Dermis microvascular lymphatic vessel endothelial cell (primary cell): ENCODE results near the gene LGI4. TPM values are rescaled to one million over a fixed set of nuclear protein-coding genes. Genes with fewer than 3 reads are reported as not detected.
"Not testable (repeated sequence)": the region's sequence is repeated elsewhere in the genome, so short reads cannot be mapped to it uniquely, and the experiment has no call there.

Experiments used
- DNase-seq, 2 donors: peaks; one replicate each; pipeline versions ENCODE4 v3.0.0 to v3.0.0-alpha.2; 2010; ENCODE audit warnings: low read depth in 2 of 2
- total RNA-seq: library from RNA; depleted of rRNA; stranded (reverse); fragments of >200 nt; gene quantifications from 2 replicates; pipeline ENCODE4 v1.2.1, GENCODE V29; 2014

The LGI4 gene
- total RNA-seq, 1 donor from 2014 or later = not detected

DNA sequence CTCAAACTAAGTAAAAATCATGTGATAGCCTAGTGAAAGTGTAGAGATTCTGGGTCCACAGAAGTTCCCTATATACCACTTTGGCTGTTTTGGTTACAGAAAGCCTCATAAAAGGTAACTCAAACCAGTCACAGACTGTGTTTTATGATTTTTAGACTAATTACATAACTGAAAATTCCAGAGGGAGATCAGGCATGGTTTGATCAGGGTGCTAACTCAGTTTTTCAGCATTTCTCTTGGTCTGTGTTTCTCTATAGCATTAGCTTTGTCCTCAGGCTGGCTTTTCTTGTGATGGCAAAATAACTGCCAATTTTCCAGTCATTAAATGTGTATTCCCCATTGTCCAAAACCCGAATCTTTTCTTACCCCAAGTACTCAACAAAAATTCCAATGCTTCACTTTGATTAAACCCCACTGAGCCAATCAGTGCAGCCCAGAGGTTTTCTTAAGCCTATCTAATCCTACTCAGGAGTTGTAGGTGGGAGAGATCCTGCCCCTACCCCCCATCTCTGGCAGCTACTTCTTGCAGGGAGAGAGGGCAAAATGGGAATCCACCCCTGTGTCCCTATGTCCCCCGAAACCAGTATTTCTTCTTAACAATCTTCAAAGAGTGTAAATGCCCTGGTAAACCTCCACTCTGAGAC lies 27.8 kb downstream of the LGI4 start:
- DNase-seq = no peak

DNA sequence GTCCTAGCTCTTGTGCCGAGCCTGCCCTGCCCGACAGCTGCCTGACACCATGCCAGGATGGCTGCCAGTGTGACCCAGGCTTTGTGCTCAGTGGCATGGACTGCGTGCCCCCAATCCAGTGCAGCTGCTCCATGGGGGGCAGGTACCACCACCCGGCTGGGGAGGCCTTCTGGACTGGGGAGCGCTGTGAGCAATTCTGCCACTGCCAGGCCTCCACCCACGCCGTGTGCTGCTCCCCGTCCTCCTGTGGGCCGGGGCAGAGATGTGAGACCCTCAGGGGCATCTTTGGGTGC lies 28.6 kb downstream of the LGI4 start:
- no peak for DNase-seq

DNA sequence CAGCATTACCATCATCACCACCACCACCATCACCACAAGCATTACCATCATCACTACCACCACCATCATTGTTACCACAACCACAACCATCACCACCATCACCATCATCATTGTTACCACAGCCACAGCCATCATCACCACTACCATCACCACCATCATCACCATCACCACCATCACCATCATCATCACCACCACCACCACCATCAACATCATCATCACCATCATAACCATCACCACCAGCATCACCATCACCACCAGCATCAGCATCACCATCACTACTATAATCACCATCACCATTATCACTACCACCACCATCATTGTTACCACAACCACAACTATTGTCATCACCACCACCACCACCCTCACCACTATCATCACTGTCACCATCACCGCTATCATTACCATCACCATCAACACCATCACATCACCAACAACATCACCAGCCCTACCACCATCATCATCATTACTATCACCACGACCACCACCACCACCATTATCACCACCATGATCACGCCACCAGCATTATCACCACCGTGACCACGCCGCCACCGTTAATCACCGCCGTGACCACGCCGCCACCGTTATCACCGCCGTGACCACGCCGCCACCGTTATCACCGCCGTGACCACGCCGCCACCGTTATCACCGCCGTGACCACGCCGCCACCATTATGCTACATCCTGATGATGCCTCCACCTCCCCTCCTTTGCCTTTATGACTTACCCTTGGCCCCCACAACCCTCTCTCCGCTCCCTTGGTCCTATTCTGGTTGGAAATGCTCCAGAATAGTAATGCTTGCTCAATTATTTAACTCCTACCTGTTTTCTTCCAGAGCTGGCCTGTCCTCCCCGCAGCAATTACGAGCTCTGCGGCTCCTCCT lies 29.2 kb downstream of the LGI4 start:
- no peak for DNase-seq

DNA sequence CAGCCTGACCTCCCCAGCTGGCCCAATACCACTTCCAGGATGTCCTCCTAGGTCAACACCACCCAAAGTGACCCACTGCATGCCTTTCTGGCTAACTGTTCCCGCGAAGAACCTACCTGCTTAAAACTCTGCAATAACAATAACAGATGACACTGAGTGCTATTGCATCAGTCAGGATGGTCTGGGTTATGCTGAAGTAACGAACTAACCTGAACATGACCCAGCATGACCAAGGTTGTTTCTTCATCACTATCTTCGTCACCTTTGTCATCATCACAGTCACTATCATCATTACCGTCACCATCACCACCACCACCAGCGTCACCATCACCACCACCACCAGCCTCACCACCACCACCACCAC lies 29.8 kb downstream of the LGI4 start:
- no peak for DNase-seq

DNA sequence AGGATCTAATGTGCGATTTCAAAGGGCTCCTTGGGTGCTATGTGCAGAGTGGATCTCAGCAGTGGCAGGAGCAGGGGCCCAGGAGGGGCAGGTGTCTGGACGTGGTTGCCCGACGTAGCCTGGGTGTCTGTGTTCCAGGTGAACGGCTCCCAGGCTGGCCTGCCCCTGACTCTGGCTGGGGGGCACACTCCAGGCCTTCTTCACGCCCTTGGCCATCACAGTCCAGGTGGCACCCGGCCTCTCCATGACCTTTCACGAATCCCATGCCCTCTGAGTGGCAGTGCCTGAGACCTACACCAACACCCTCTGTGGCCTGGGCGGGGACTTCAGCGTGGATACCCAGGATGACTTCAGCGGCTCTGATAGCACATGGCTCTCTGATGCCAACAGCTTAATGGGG lies 30.5 kb downstream of the LGI4 start:
- no peak for DNase-seq

DNA sequence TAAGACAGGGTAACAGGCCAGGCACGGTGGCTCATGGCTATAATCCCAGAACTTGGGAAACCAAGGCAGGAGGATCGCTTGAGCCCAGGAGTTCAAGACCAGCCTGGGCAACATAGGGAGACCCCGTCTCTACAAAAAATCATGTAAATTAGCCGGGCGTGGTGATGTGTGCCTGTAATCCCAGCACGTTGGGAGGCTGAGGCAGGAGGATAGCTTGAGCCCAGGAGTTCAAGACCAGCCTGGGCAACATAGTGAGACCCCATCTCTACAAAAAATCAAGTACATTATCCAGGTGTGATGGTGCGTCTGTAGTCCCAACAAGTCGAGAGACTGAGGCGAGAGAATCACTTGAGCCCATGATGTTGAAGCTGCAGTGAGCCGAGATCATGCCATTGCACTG lies 31.2 kb downstream of the LGI4 start:
- DNase-seq = not testable (repeated sequence)

DNA sequence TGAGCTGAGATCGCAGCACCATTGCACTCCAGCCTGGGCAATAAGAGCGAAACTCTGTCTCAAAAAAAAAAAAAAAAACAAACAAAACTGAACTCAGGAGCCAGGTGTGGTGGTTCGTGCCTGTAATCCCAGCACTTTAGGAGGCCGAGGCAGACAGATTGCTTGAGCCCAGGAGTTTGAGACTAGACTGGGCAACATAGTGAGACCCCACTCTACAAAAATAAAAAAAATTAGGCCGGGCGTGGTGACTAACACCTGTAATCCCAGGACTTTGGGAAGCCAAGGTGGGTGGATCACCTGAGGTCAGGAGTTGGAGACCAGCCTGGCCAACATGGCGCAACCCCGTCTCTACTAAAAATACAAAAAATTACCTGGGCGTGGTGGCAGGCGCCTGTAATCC lies 32.9 kb downstream of the LGI4 start:
- DNase-seq = not testable (repeated sequence)

DNA sequence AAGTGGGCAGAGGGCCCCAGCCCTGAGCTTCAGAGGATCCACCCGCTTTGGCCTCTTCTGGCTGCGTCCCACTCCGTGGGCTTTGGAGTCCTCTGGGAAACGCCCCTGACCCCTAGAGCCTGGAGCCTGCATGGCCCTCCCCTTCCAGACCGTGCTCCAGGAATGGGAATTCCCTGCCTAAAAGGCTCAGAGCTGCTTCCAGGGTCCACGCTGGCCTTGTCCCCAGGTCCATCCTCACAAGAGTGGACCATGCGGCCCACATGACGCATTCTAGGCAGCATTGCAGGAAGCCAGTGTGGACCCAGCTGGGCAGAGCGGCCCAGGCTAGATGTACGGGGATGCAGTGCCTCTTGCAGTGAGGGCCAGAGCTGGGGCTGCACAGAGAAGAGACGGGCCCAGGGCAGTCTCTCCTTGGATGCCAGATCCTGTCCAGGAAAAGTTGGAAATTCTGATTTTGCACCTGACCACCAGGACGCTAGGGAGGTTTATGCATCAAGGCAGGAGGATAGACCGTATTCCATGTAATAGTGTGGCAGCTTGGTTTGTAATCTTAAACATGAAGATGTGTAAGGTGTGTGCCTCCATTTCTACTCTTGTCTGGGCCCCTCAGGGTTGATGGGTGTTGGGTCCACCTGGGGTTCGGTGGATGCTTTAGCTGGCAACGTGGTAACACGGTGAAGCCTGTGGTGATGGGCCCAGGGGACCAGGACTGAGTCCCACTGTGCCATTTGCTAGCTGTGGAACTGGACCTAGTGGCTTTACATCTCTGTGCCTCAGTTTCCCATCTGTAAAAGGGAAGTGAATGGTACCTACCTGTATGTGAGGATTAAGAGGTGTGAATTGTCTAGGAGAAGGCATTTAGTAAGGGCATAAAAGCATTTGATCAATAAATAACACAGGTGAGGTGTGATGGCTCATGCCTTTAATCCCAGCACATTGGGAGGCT lies 34.0 kb downstream of the LGI4 start:
- no peak for DNase-seq

DNA sequence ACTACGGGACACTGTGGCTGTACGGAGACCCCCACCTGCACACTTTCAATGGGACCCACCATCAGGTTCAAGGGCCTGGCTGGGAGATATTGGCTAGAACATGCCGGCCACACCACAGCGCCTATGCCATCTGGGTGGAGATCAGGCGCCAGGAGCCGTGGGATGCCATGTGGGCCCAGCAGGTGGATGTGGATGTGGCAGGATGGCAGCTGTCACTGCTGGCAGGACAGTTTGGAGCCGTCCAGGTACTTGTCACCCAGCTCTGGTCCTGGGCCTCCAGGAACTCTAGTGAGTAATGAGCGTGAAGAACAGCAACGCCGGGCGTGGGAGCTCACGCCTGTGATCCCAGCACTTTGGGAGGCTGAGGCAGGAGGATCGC lies 35.0 kb downstream of the LGI4 start:
- no peak for DNase-seq

DNA sequence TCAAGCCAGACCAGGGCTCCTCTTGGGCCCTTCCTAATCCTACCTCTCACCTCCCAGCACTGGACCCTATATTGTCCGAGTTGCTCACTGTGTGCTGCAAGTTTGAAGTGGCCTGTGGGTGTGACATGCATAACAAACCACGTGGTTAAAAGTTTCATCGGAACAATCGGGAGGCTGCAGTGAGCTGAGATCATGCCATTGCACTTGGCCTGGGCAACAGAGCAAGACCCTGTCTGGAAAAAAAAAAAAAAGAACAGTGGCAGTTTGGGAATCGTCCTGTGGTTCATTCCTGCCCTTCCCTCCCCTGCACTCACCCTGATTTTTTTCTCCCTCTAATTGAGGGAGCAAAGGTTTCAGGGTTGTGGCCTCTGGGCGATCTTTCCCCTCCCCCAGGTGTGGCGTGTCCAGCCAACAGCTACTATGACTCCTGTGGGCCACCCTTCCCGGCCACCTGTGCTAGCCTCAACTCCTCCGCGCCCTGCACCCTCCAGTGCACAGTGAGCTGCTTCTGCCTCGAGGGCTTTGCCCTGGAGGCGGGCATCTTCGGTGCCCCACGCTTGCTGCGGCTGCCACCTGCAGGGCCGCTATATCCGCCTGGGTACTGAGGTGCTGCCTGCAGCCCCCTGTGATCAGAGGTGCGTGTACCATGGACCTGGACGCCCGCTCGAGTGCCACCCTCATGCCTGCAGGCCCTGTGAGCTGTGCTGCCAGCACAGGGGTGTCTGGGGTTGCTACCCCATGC lies 35.5 kb downstream of the LGI4 start:
- DNase-seq = no peak

DNA sequence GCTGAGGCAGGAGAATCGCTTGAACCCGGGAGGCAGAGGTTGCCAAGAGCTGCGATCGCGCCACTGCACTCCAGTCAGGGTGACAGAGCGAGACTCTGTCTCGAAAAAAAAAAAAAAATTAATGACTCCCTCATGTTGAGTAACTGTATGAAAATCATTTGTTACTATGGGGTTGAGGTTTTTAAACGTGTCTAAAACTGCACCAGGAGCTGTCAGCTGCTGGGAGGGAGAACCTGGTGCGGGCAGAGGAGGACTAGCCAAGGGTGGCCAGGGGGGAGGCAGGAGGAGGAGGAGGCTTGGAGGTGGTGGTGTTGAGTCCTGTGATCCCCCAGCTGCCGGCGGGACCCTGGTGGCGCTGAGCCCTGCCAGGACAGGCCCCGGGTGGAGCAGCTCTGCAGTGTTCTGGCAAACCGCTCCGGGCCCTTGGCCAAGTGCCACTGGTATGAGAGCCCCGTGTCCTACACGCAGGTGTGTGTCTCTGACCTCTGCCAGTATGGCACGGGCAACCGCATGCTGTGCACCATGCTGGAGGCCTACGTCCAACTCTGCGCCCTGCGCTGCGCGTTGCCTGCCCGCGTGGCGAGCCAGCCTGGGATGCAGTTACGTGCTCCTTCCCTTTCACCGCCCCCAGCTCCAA lies 36.3 kb downstream of the LGI4 start:
- no peak for DNase-seq

DNA sequence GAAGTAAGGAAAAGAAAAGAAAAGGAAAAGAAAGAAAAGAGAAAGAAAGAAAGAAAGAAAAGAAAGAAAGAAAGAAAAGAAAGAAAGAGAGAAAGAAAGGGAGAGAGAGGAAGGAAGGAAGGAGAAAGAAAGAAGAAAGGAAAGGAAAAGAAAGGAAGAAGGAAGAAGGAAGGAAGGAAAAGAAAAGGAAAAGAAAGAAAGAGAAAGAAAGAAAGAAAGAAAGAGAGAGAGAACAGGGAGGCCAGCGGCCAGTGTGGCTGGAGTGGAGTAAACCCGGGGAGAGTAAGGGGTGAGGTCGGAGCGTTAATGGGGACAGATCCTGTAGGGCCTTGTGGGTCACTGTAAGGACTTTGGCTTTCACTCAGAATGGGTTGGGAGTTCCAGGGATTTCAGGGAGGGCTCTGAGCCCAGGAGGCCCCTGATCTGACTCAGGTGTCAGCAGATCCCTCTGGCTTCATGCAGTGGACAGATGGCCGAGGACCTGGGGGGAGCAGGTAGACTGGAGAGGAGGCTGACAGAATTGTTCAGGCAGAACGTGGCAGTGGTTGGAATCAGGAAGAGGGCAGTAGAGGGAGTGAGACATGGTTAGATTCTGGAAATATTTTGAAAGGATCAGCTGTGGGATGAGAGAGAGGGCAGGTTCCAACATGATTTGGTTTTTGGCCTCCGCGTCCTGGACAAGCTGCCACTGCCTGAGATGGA lies 39.0 kb downstream of the LGI4 start:
- DNase-seq = no peak

DNA sequence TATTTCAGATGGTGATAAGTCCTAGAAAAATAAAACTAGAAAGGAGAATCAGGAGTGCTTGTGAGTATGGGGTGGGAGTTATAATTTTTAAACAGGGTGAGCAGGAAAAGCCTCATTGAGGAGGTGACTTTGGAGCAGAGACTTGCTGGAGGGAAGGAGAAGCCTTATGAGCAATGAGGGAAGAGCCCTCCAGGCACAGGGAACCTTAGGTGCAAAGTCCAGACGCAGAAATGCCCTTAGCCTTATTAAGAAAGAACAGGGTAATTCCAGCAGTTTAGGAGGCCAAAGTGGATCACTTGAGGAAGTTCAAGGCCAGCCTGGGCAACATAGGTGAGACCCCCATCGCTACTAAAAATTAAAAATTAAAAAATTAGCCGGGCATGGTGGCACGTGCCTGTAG lies 40.2 kb downstream of the LGI4 start:
- no peak for DNase-seq

DNA sequence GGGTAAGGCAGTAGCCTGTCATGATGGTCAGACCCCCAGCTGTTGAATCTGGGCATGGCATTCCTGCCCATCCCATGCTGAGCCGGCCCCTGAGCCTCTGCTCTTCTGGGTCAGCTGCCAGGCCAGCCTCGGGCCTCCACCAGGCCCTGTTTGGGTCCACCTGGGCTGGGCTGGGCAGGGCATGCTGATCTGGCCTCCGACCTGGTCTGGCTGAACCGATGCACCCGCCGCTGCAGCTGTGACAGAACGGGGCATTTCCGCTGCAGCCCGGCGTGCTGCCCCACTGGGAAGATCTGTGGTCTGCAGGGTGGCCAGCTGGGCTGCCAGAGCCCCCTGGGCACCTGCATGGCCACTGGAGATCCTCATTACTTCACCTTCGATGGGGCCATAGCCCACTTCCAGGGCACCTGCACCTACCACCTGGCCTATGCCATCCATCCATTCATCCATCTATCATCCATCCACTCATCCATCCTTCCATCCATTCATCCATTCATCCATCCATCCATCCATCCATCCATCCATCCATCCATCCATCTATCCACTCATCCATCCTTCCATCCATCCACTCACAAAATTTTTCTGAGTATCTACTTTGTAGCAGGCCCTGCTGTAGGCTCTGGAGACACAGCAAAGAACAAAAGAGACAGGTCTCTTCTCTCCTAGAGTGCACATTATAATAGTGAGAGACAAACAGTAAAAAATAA lies 40.8 kb downstream of the LGI4 start:
- no peak for DNase-seq

DNA sequence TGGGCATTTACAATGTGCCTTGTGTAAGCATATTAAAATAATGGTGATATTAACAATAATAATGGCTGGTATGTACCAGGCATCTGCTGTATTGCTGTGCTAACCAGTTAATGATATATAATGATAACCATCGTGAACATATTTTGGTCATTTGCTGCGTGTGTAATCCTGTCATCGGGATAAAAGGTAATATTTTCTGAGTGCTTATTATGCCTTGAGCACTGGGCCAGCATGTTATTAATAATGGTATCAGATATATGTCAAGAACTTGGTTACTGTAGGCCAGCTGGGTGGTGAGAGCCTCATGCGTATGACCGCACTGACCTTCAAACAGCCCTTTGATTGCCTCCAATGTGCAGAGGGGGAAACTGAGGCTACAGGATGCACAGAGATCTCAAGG lies 41.4 kb downstream of the LGI4 start:
- DNase-seq = no peak

DNA sequence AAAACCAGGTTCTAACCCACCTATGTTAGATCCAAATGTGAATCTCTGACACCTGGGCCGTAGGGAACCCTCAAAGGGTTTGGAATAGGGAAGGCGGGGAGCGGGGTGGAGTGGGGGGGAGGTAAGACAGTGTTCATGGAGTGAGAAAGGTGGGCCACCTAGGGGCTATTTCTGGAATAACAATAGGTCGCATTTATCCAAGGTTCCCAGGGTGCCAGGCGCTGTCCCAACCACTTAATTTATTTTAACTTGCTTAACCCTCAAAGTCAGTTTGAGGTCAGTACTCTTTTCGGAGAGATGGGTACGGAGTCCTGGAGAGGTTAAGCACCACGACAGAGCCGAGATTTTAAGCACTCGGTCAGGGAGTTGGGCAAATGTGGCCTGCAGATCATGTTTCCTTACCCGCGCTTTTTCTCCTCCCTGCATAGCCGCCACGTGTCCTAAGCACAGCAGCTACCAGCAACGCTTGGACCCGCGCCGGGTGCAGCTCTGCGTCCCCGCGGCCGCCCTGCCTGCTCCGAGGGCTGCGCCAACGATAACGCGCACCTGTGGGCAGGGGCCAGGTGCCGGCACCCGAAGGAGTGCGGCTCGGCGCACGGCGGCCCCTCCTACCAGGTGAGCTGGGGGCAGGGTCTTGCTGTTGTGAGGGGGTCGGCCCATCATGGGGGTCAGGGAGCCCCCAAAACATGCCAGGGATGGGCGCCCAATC lies 44.2 kb downstream of the LGI4 start:
- peak; percentile 21 to 60 for DNase-seq

DNA sequence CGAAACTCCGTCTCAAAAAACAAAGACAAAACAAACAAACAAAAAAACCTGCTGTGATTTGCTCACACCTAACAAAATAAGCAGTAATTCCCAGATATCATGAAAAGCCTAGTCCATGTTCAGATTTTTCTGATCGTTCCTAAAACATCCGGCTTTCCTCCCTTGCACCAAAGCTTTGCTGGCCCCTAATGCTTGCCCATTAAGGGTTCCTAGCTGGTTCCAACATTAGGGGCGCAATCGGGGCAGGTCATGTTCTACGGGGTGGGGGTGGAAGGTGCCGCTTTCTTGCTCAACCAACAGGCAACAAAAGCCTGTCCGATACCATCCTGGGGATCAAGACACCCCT lies 44.7 kb downstream of the LGI4 start:
- no peak for DNase-seq

DNA sequence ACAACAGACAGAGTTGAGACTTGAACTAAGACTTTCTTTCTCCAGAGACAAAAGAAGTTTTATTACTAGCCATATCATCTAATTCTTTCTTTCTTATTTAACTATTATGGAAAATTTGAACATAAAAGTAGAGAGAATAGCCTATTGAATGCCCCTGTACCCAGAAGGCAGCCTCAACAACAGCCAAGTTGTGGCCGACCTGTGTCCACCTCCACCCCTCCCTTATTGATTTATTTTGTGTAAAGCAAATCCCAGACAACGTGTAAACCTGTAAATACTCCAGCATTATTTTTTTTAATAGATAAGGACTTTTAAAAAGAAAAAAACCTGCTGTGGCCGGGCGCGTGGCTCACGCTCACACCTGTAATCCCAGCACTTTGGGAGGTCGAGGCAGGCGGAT lies 45.3 kb downstream of the LGI4 start:
- no peak for DNase-seq

DNA sequence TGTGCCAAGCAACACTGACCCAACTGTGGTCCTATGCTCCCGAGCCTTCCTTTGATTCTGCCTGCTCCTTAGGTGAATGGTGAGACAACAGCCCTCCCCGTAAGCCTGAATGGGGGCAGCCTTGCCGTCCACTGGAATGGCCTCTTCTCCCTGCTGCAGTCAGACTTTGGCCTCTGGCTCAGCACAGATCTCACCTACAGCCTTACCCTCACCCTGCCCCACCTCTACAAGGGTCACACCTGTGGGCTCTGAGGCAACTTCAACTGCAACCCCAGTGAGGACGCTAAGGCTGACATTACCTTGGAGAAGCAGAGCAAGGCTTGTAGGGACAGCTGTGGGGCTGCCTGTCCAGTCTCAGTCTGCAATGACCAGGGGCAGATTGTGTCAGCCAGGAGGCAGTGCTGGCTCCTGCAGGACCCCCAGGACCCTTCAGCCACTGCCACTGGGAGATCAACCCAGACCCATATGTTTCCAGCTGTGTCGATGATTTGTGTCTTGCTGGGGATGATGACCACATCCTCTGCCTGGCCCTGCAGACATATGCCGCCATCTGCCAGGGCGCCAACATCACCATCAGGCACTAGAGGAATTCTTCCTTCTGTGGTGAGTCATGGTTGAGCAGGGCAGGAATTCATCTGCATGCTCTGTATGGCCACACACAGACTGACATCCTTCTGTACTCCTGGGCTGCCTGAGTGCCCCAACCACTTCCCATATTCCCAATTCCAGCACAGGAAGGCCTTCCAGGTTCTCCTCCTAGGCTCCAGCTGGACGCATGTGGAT lies 46.5 kb downstream of the LGI4 start:
- peak in 1 of 2 donors; percentile 11 for DNase-seq
